Smooth muscle cell of the coronary artery (primary cell): ENCODE data around the gene VAMP7. TPM values are rescaled to one million over a fixed set of nuclear protein-coding genes. Genes with fewer than 3 reads are reported as not detected.

Experiments used
- total RNA-seq: library from RNA; depleted of rRNA; stranded (reverse); fragments of >200 nt; gene quantifications from 2 replicates; pipeline ENCODE4 v1.2.3, GENCODE V29; 2014; ENCODE audit warnings: low replicate concordance

The VAMP7 gene, protein sequence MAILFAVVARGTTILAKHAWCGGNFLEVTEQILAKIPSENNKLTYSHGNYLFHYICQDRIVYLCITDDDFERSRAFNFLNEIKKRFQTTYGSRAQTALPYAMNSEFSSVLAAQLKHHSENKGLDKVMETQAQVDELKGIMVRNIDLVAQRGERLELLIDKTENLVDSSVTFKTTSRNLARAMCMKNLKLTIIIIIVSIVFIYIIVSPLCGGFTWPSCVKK
- 21.2 and 31.9 TPM in 2 replicates for total RNA-seq

DNA sequence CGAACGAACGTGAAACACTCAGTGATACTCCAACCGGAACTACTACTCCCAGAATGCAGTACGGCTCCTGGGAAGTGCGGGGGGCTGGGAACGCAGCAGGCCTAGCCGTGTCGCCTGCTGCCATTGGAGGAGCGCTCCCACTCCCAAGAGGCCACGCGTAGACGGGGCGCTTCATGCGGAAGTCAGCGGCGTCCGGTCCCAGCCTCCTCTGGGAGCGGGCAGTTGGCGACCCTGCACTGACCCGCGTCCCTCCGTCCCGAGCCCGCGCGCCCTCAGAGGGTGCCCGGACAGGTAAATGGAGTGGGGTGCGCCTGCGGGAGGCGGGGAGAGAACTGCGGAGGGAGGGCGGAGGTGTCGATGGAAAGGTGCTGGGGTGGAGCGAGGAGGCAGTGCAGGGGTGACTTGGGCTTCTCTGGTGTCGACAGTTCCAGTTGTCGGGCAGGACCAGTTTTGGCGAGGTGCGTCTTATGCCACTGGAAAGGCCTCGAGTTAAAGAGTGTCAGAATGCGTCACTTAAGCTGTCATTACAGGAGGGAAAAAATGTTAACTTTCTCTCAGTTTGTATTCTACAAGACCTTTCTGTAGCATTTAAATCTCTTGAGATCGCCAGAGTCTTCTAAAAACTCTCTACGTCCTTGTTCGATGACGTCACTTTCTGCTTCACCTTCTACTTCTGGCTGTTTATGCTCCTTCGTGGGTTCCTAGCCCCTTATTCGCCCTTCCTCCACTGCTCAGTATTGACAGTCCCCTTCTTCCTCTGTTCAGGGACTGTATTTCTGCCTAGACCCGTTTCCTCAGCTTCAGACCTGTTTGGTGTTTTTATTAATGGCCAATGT is at the start of gene VAMP7:
VAMP7 (plus strand) TSS at position 188 of the 836 bp plus-strand sequence. CDS start 8,122 bp downstream, outside the sequence.

Other genes starting within 250 kb of the VAMP7 start
- gene IL9R, start 116.4 kb downstream of the VAMP7 start, total RNA-seq = not detected in 2 replicates